Upper lobe of right lung (tissue), 1 donor: ENCODE measurements around the gene HOXB4. TPM values are rescaled to one million over a fixed set of nuclear protein-coding genes. Genes with fewer than 3 reads are reported as not detected.

Experiments used
- ATAC-seq: fragments of 200-7000 bp; cut with Tn5 transposase; one replicate; pipeline ENCODE4 v1.9.1; 2020; ENCODE audit warnings: mild to moderate bottlenecking, moderate library complexity
- DNase-seq: peaks from one replicate; pipeline ENCODE4 v3.0.0-alpha.2; 2020
- H3K27ac ChIP-seq: fragments of 200-600 bp; one replicate; pipeline ENCODE4 v1.8.0; 2022
- H3K27me3 ChIP-seq: fragments of 200-600 bp; one replicate; pipeline ENCODE4 v1.8.0; 2022; ENCODE audit warnings: mild to moderate bottlenecking
- H3K36me3 ChIP-seq: fragments of 200-600 bp; one replicate; pipeline ENCODE4 v1.8.0; 2022
- H3K4me1 ChIP-seq: fragments of 200-600 bp; one replicate; pipeline ENCODE4 v1.8.0; 2022
- H3K4me3 ChIP-seq: fragments of 200-600 bp; one replicate; pipeline ENCODE4 v1.8.0; 2022; ENCODE audit warnings: mild to moderate bottlenecking
- H3K9me3 ChIP-seq: fragments of 200-600 bp; one replicate; pipeline ENCODE4 v1.8.0; 2022
- intact Hi-C: fragments of 100-400 bp; cut with DNase I; formaldehyde crosslinking; loops from one replicate; pipeline ENCODE4 v1.11.0; 2022
- total RNA-seq: library from RNA; stranded (reverse); fragmentation: NEBNext Ultra II Directional; extraction: Animal tissue kit (Norgen Biotek cat#: 25700); gene quantifications from one replicate; pipeline ENCODE4 v1.2.1, GENCODE V29; 2021
- TF ChIP-seq, protein P1 (sequence below): fragments of 200-600 bp; IDR thresholded peaks from one replicate; pipeline ENCODE4 v1.8.0; 2022; ENCODE audit warnings: antibody characterized with exemption
- donor health status: DM: no; HTN: yes; CAD: no; lungs with severe emphysema.

Gene HOXB4
- total RNA-seq, 1 donor from 2014 or later = 4.9 TPM

DNA sequence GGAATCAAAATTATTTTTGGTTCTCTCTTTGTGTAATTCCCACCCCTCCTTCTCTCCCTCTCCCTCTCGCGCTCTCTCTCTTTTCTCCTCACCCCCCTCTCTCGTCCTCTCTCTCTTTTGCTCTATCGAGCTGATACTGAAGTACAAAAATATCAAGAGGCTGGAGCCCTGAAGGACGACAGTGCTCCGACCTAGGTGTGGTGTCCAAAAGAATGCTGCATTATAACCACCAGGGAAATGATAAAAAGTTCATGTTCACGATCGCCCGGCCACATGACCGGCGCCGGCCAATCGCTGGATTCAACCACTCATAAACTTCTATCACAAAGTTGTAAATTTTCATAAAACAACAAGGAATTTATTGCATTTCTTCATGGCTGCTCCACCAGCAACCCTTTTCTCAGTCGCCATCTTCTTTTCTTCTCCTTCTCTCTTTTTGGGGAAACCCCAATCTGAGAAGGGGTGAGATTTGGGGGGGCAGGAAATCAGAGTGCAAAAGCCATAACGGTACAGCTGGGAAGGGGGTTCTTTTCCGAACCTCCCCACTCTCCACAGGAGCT lies 26.7 kb upstream of the HOXB4 start, which contains the start of gene HOXB6:
Gene HOXB6 (minus strand): TSS at position 217 of the 560 bp plus-strand sequence. CDS start 6,836 bp downstream, outside the sequence.
- intact Hi-C loops = no loop called here
- ATAC-seq (no peak), DNase-seq (no peak)
- Histone ChIP-seq H3K9me3 (no peaks in the 10 kb centered on the region), H3K4me3 (peak within 1 kb of the TSS; percentile 25), H3K36me3 (no peaks in the 10 kb centered on the region), H3K27ac (peak within 1 kb of the TSS; percentile 30), H3K4me1 (peaks cover 9% of the 10 kb centered on the region), H3K27me3 (peaks cover 97% of the 10 kb centered on the region)
- TF ChIP-seq, protein P1, sequence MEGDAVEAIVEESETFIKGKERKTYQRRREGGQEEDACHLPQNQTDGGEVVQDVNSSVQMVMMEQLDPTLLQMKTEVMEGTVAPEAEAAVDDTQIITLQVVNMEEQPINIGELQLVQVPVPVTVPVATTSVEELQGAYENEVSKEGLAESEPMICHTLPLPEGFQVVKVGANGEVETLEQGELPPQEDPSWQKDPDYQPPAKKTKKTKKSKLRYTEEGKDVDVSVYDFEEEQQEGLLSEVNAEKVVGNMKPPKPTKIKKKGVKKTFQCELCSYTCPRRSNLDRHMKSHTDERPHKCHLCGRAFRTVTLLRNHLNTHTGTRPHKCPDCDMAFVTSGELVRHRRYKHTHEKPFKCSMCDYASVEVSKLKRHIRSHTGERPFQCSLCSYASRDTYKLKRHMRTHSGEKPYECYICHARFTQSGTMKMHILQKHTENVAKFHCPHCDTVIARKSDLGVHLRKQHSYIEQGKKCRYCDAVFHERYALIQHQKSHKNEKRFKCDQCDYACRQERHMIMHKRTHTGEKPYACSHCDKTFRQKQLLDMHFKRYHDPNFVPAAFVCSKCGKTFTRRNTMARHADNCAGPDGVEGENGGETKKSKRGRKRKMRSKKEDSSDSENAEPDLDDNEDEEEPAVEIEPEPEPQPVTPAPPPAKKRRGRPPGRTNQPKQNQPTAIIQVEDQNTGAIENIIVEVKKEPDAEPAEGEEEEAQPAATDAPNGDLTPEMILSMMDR = no peak

DNA sequence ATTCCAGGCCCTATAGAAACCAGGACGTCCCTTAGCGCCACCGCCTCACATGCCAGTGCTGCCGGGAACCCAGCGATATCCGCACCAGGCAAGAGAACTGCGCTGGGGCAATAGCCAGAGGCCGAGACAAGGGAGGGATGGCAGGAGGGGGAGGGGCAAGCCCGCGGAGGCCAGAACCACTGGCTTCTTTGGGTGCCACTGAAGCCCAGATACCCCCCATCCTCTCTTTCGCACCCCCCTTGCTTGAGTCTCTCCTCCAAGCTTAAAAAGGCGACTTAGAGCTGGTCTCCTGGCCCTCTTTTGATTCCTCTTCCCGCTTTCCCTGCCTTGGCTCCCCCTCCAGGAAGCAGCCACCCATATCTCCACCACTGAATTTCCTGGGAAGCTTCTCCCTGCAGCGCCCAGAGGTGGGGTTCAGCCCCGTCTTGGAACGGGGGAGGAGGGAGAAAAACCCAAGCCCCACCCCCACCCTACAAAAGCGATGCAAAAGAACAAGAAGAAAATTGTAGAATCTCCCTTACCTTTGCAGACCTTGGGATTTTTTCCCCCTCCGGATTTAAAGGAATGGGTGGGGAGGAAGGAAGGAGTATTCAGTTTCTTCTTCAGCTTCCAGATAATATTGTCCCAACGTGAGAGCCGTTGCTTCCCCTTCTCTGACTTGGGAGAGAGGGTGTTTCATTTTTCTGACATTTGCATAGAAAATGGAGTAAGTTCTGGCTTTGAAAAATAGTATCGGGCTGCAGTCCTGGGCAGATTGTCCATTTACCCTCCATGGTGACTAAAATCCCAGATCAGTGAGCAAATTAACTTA lies 26.0 kb upstream of the HOXB4 start:
- TF ChIP-seq, protein P1 = no peak
- Histone ChIP-seq H3K9me3 (no peaks in the 10 kb centered on the region), H3K4me3 (peak overlapping the region; percentile 25), H3K27ac (peak overlapping the region; percentile 30), H3K27me3 (peaks cover 97% of the 10 kb centered on the region), H3K4me1 (peaks cover 9% of the 10 kb centered on the region), H3K36me3 (no peaks in the 10 kb centered on the region)
- intact Hi-C loops = no loop called here
- ATAC-seq (peak; percentile 52), DNase-seq (no peak)

DNA sequence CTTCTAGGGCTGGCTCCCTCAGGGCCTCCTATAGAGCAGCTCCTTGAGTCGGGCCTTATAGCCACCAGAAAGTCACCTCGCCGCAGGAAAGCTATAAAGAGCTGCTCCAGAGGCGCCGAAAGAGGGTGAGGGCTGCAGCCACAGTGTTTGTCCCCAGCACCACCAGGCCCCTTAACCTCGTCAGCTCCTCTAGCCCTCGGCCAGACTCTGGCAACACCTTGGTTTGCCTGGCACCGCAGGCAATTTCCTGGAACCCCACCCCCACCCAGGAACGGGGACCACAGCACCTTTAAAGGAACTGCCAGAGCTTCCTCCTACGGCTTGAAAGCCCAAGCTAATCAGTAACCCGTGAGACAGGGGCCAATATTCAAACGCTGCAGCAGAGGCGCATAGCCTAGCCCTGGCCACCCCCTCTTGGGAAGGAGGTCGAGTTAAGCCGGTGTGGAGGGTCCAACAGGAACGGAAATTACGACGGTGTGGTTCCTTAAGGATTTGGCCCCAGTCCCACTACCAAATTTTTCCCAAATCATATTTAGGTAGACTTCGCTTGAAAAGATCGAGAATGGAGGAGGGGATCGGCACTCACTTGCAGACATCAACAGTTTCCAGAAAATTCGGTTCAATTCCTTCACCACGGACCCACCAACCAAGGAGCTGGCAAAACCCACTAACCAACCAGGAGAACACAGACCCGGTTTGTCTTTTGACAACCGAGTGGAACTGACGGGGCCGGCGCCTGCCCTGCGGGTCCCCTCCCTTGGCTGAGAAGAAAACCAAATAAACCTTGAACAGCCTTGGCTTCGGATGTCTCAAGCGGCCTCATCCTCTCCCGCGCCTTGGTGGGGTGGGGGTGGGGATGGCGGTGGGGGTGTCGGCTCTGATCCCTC lies 23.6 kb upstream of the HOXB4 start:
- intact Hi-C loops = no loop called here
- Histone ChIP-seq H3K9me3 (no peaks in the 10 kb centered on the region), H3K4me3 (no peak overlapping the region), H3K36me3 (no peaks in the 10 kb centered on the region), H3K27ac (no peak overlapping the region), H3K27me3 (peaks cover 97% of the 10 kb centered on the region), H3K4me1 (peaks cover 14% of the 10 kb centered on the region)
- TF ChIP-seq, protein P1 = no peak
- DNase-seq (no peak), ATAC-seq (no peak)

DNA sequence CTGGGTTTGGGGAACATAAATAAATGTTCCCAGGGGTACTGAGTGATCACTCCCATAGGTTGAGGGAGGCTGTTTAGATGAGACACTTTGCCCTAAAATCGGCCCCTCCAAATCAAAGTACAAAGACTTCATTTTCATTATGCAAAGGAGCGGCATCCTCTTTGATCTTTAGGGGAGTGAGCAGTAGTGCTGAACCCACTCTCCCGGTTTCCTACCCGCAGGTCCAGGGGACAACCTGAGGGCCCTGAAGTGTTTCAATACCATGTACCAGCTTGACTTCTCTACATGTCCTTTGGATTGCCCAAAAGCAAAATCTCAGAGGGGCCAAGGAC lies 23.0 kb upstream of the HOXB4 start:
- H3K27ac ChIP-seq = no peak overlapping the region
- intact Hi-C loops = no loop called here
- ATAC-seq = no peak
- TF ChIP-seq, protein P1 = no peak
- H3K27me3 ChIP-seq = peaks cover 97% of the 10 kb centered on the region
- no peak for DNase-seq
- H3K4me3 ChIP-seq = no peak overlapping the region
- H3K4me1 ChIP-seq = peaks cover 14% of the 10 kb centered on the region
- H3K36me3 ChIP-seq = no peaks in the 10 kb centered on the region
- no peaks in the 10 kb centered on the region for H3K9me3 ChIP-seq

DNA sequence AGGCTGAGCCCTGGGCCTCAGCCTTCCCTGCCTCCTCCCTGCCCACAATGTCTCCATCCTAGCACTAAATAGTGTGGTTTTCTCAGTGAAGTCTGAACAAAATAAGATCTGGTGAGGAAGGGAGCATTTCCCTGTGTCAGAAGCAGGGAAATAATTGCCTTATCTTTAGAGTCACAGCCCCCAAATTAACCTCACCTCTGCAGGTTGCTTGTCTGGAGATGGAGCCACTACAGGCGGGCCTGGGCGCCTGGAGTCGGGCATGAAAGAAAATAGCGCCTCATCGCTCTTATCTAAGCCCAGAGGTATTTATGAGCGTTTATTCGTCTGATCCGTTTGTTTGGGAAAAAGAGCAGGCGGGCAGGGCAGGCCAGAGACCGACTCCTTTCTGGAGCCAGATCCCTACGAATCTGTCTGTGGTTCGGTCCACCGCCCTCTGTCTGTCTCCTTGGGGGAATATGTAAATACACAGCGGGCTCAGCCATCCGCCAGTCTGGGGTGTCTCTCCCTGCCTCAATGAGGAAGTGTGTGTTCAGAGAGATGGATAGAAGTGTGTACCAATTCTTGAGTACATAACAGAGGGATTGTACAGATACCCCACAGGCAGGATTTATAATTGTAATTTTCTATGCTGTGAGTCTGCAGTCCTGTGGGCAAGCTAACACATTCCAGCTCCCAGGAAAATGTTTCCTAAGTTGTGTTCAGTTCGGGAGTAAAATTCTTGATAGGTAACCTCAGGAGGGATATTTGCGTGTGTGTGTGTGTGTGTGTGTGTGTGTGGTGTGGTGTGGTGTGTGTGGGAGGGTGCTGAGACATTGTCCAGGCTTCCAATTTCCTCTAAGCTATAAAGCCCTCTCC lies 22.3 kb upstream of the HOXB4 start:
- TF ChIP-seq, protein P1 = no peak
- Histone ChIP-seq H3K4me1 (peaks cover 14% of the 10 kb centered on the region), H3K36me3 (no peaks in the 10 kb centered on the region), H3K27me3 (peaks cover 96% of the 10 kb centered on the region), H3K4me3 (no peak overlapping the region), H3K27ac (no peak overlapping the region), H3K9me3 (no peaks in the 10 kb centered on the region)
- intact Hi-C loops = no loop called here
- DNase-seq = no peak
- ATAC-seq = no peak
